Measurements from ENCODE around the gene CERS1. TPM values are rescaled to one million over a fixed set of nuclear protein-coding genes. Genes with fewer than 3 reads are reported as not detected.

CERS1 gene
- total and polyA plus RNA-seq, 10 of the 15 experiments (the other 5 are each of a cell fraction or from before 2014, with no cell fraction given) = 0.19 TPM; not detected in 9

DNA sequence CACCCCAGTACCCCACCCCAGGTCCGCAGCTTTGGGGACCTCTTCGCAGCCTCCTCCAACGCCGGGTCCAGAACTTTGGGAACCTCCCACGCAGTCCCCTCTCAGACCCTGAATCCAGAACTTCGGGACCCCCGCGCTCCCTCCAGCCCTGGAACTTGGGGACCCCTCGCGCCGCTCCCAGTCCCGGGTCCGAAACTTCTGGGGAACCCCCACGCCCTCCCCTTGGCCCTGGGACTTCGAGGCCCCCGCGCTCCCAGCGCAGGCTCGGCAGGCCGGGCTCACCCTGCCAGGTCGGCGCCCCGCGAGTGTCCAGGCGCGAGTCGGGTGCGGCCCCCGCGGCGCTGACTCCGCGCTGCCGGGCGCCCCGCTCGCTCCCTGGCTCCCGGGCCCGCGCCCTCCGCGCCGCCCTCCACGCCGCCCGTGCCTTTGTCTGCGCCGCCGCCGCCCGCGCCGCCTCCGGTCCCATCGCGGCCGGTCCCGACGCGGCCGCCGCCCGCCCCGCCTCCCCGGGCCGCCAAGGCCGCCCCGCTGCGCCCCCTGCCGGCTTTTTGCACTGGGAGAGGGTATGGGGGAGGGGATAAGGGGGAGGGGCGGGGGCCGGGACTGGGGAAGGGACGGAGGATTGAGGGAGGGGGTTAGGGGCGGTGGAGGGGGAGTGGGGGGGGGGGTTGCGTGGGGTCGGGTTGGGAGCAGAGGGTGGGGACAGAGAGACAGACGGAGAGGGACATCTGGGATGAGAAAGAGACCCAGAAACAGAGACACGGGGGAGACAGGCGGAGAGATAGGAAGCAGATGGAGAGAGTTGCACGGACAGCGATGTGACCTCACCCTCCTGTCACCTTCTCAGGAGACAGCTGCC lies 45.0 kb upstream of the CERS1 start, which contains the start of gene HOMER3 (continued):
- TF ChIP-seq E2F4 (IDR thresholded peaks at IDR 0.05; ENCODE audit: low read depth, low read length) (no peak), POLR2A (IDR thresholded peaks at IDR 0.05; ENCODE audit: low read depth, low read length) (no peak), NFYA (IDR thresholded peaks at IDR 0.05; ENCODE audit: borderline replicate concordance, low read depth, low read length) (no peak), JUND (IDR thresholded peaks at IDR 0.05; ENCODE audit: low read depth, low read length) (no peak), SKIL (IDR thresholded peaks at IDR 0.05; ENCODE audit: low read depth, poor library complexity, severe bottlenecking) (no peak), MTA2 (IDR thresholded peaks at IDR 0.05; ENCODE audit: low read depth) (no peak), SRF (IDR thresholded peaks at IDR 0.05; ENCODE audit: low read depth in 2 of 2, low read length in 2 of 2) (0 out of 4 replicates have a peak, but pooled peaks of 1 of the 2 experiments have one; percentile 32)
- TF ChIP-seq, protein P1, sequence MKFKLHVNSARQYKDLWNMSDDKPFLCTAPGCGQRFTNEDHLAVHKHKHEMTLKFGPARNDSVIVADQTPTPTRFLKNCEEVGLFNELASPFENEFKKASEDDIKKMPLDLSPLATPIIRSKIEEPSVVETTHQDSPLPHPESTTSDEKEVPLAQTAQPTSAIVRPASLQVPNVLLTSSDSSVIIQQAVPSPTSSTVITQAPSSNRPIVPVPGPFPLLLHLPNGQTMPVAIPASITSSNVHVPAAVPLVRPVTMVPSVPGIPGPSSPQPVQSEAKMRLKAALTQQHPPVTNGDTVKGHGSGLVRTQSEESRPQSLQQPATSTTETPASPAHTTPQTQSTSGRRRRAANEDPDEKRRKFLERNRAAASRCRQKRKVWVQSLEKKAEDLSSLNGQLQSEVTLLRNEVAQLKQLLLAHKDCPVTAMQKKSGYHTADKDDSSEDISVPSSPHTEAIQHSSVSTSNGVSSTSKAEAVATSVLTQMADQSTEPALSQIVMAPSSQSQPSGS (IDR thresholded peaks at IDR 0.05; ENCODE audit: low read length) = no peak
